Neutrophil (primary cell): Measurements from ENCODE around the gene MAMDC2.

ENCODE experiments used
- H3K27ac ChIP-seq: fragments of 200-600 bp; sonication (generic); 2 replicates; pipeline ENCODE4 v1.5.1; 2016; ENCODE audit warnings: mild to moderate bottlenecking, moderate library complexity
- H3K27me3 ChIP-seq: fragments of 200-600 bp; sonication (generic); 2 replicates; pipeline ENCODE4 v1.6.0; 2016; ENCODE audit warnings: mild to moderate bottlenecking
- H3K36me3 ChIP-seq: fragments of 200-600 bp; sonication (generic); 2 replicates; pipeline ENCODE4 v1.5.1; 2017
- H3K4me1 ChIP-seq, 2 experiments: fragments of 200-600 bp in 1 of 2; sonication (generic) in 1 of 2; 1 replicate in 1 of 2; 2 replicates in 1 of 2; pipeline versions ENCODE4 v1.5.1 to v1.6.1; 2013 to 2016; ENCODE audit warnings: low read depth in 1 of 2, low read length in 1 of 2, mild to moderate bottlenecking in 1 of 2, moderate library complexity in 1 of 2; ENCODE audit not compliant: control insufficient read depth in 1 of 2, insufficient read depth in 1 of 2
- H3K4me3 ChIP-seq, 2 experiments: fragments of 200-600 bp in 1 of 2; sonication (generic) in 1 of 2; 1 replicate in 1 of 2; 2 replicates in 1 of 2; pipeline ENCODE4 v1.5.1; 2013 to 2016; ENCODE audit warnings: low read depth in 1 of 2, low read length in 1 of 2, mild to moderate bottlenecking in 1 of 2, moderate library complexity in 1 of 2
- H3K9me3 ChIP-seq: fragments of 200-600 bp; sonication (generic); 2 replicates; pipeline ENCODE4 v1.5.1; 2016
- TF ChIP-seq, protein P1 (sequence below): fragments of 200-600 bp; sonication (generic); IDR thresholded peaks from 2 replicates; pipeline ENCODE4 v1.5.1; 2016; ENCODE audit warnings: antibody characterized with exemption

MAMDC2 gene

DNA sequence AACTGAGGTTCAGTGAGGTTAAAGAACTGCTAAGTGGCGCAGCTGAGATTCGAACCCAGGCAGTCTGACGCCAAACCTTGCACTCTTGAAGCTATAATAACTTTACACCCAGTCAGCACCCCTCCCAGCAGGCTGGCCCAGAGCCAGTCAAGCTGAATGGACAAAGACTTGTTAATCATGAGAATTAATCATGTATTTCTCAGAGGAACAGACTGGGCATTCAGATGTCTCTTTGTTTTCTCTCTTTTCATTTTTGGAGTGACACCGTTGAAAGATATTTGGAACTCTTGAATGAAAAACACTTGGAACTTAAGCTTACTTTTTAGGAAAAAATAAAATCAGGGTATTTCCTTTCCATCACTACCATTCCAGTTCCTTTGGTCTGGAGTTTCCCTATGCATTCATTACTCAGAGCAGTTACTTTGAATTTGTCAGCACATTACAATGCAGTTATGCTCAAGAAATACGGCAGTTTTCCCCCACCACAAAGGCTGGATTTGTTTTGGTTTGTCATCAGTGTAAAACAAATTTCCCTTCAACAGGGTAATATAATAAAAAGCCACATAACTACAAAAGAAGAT, 22.6 kb upstream of the MAMDC2 start:
- H3K27ac ChIP-seq: no peak overlapping the region
- H3K36me3 ChIP-seq: no peaks in the 10 kb centered on the region
- H3K9me3 ChIP-seq: no peaks in the 10 kb centered on the region
- TF ChIP-seq, protein P1, sequence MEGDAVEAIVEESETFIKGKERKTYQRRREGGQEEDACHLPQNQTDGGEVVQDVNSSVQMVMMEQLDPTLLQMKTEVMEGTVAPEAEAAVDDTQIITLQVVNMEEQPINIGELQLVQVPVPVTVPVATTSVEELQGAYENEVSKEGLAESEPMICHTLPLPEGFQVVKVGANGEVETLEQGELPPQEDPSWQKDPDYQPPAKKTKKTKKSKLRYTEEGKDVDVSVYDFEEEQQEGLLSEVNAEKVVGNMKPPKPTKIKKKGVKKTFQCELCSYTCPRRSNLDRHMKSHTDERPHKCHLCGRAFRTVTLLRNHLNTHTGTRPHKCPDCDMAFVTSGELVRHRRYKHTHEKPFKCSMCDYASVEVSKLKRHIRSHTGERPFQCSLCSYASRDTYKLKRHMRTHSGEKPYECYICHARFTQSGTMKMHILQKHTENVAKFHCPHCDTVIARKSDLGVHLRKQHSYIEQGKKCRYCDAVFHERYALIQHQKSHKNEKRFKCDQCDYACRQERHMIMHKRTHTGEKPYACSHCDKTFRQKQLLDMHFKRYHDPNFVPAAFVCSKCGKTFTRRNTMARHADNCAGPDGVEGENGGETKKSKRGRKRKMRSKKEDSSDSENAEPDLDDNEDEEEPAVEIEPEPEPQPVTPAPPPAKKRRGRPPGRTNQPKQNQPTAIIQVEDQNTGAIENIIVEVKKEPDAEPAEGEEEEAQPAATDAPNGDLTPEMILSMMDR: no peak
- no peaks in the 10 kb centered on the region for H3K4me1 ChIP-seq
- H3K4me3 ChIP-seq: no peak overlapping the region
- H3K27me3 ChIP-seq: no peaks in the 10 kb centered on the region

DNA sequence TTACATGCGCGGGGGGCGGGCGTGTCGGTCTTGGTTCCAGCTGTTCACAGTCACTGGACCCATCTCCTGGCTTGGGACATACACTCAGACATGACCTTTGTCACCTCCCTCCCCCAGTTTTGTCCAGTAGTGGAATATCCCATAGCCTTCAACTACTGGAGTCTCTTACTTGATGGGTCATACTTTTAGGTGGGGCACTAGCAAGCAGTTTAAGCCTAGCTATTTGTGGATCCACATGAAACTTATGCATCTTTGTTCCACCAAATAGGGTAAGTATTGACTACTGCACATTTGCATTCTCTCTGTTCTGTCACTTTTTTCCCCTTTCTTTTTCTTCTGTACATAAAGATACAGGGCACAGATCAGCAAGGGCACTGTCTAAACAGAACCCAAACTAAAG, 15.4 kb upstream of the MAMDC2 start:
- TF ChIP-seq, protein P1: no peak
- Histone ChIP-seq H3K27ac (no peak overlapping the region), H3K4me1 (no peaks in the 10 kb centered on the region), H3K27me3 (no peaks in the 10 kb centered on the region), H3K4me3 (no peak overlapping the region), H3K36me3 (no peaks in the 10 kb centered on the region), H3K9me3 (no peaks in the 10 kb centered on the region)

GRCh38 chr9:70030156-70030555, 13.5 kb upstream of the MAMDC2 start:
- Histone ChIP-seq H3K27me3 (no peaks in the 10 kb centered on the region), H3K4me1 (no peaks in the 10 kb centered on the region), H3K36me3 (no peaks in the 10 kb centered on the region), H3K4me3 (no peak overlapping the region), H3K27ac (no peak overlapping the region), H3K9me3 (no peaks in the 10 kb centered on the region)
- TF ChIP-seq, protein P1: no peak

DNA sequence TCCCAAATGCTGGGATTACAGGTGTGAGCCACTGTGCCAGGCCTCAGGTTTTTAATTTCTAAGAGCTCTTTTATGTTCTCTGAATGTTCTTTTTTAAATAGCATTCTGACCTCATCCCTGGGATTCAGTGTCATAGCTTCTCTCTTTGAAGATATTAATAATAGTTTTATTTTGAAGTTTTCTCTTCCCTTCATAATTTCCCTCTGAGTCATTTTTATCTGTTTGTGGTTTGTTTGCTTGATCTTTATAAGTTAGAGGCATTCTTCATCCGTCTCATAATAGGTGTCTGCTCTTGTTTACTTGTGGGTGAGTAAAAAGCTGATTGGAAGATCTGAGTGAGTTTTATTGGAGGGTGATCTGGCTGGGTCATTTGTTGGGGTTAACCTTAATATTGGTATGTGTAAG, 12.5 kb upstream of the MAMDC2 start:
- Histone ChIP-seq H3K36me3 (no peaks in the 10 kb centered on the region), H3K4me1 (no peaks in the 10 kb centered on the region), H3K4me3 (no peak overlapping the region), H3K27ac (no peak overlapping the region), H3K9me3 (no peaks in the 10 kb centered on the region), H3K27me3 (no peaks in the 10 kb centered on the region)
- TF ChIP-seq, protein P1: no peak

DNA sequence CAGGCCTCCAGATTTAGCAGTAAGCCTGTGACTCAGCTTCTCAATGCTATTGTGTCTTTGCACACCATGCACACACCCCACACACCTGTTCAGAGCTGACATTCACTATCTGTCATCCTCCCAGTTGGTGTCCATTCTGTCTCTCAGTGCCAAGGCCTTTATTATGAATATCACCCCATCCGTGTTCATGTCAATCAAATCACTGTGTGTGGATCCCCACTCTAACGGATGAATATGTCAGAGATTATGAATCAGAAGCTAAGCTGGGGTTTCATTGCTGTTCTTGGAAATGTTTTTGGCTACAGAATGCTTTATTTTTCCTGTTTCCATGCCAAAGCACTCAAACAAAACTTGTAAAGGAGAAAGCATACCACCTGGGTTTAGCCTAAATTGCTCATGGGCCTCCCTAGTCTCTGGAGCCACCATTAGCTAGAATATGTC, 9.4 kb upstream of the MAMDC2 start:
- H3K9me3 ChIP-seq: no peaks in the 10 kb centered on the region
- H3K27me3 ChIP-seq: no peaks in the 10 kb centered on the region
- TF ChIP-seq, protein P1: no peak
- H3K4me3 ChIP-seq: no peak overlapping the region
- H3K27ac ChIP-seq: no peak overlapping the region
- H3K36me3 ChIP-seq: no peaks in the 10 kb centered on the region
- H3K4me1 ChIP-seq: no peaks in the 10 kb centered on the region

DNA sequence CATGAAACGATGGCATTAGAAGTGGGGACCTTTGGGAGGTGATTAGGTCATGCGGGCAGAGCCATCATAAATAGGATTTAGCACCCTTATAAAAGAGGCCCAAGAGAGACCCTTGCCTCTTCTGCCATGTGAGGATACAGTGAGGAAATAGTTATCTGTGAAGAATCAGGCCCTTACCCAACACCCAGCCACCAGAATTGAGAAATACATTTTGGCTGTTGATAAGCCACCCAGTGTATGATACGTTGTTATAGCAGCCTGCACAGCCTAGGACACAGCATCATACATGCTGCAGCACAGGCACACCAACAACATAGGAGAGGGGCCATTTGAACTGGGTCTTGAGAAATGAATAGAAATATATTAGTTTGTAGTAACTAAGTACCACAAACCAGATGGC, 8.0 kb upstream of the MAMDC2 start:
- Histone ChIP-seq H3K27ac (no peak overlapping the region), H3K4me3 (no peak overlapping the region), H3K36me3 (no peaks in the 10 kb centered on the region), H3K27me3 (no peaks in the 10 kb centered on the region), H3K4me1 (no peaks in the 10 kb centered on the region), H3K9me3 (no peaks in the 10 kb centered on the region)
- TF ChIP-seq, protein P1: no peak
